Trophoblast cell (in vitro differentiated cells and primary cell): ENCODE measurements around the gene ARHGAP26.
A peak's percentile ranks its signal among the peaks of the same experiment; 100 is the strongest.

ENCODE experiments used
- DNase-seq, 2 donors: peaks; one replicate each; pipeline ENCODE4 v3.0.0-alpha.2; 2016
- H2AFZ ChIP-seq: 2 replicates; pipeline ENCODE4 v1.6.1; 2013; ENCODE audit warnings: low read length, moderate library complexity, mild to moderate bottlenecking; ENCODE audit not compliant: insufficient read depth, poor library complexity
- H2AK5ac ChIP-seq: 2 replicates; pipeline ENCODE4 v1.6.1; 2013; ENCODE audit warnings: mild to moderate bottlenecking, low read length
- H2BK120ac ChIP-seq: 2 replicates; pipeline ENCODE4 v1.6.1; 2013; ENCODE audit warnings: low read length, mild to moderate bottlenecking, moderate library complexity; ENCODE audit not compliant: insufficient read depth, poor library complexity
- H2BK12ac ChIP-seq: 2 replicates; pipeline ENCODE4 v1.6.1; 2013; ENCODE audit warnings: mild to moderate bottlenecking, low read length, moderate library complexity
- H2BK5ac ChIP-seq: 2 replicates; pipeline ENCODE4 v1.6.1; 2013; ENCODE audit warnings: low read length, low read depth, moderate library complexity, mild to moderate bottlenecking; ENCODE audit not compliant: poor library complexity
- H3K14ac ChIP-seq: 2 replicates; pipeline ENCODE4 v1.6.1; 2013; ENCODE audit warnings: mild to moderate bottlenecking, low read length
- H3K18ac ChIP-seq: 2 replicates; pipeline ENCODE4 v1.6.1; 2013; ENCODE audit warnings: mild to moderate bottlenecking, low read length
- H3K23ac ChIP-seq: 2 replicates; pipeline ENCODE4 v1.6.1; 2013; ENCODE audit warnings: low read length
- H3K27ac ChIP-seq: 2 replicates; pipeline ENCODE4 v1.5.1; 2013; ENCODE audit warnings: low read depth, mild to moderate bottlenecking, inconsistent platforms, low read length, moderate library complexity
- H3K27me3 ChIP-seq: 2 replicates; pipeline ENCODE4 v1.6.1; 2013; ENCODE audit warnings: inconsistent platforms, mild to moderate bottlenecking, low read length, moderate library complexity; ENCODE audit not compliant: insufficient read depth
- H3K36me3 ChIP-seq, 2 experiments: 1 replicate in 1 of 2; 2 replicates in 1 of 2; pipeline ENCODE4 v1.6.1; 2013; ENCODE audit warnings: low read length in 2 of 2, mild to moderate bottlenecking in 2 of 2, moderate library complexity in 1 of 2; ENCODE audit not compliant: insufficient read depth in 2 of 2, control insufficient read depth in 1 of 2
- H3K4ac ChIP-seq: 2 replicates; pipeline ENCODE4 v1.6.1; 2013; ENCODE audit warnings: low read depth, mild to moderate bottlenecking, low read length, moderate library complexity
- H3K4me1 ChIP-seq, 2 experiments: 1 replicate in 1 of 2; 2 replicates in 1 of 2; pipeline ENCODE4 v1.6.1; 2013; ENCODE audit warnings: low read length in 2 of 2, mild to moderate bottlenecking in 2 of 2, moderate library complexity in 1 of 2; ENCODE audit not compliant: insufficient read depth in 2 of 2, control insufficient read depth in 1 of 2
- H3K4me2 ChIP-seq: 2 replicates; pipeline ENCODE4 v1.6.1; 2013; ENCODE audit warnings: inconsistent platforms, mild to moderate bottlenecking, low read length, moderate library complexity
- H3K4me3 ChIP-seq: 2 replicates; pipeline ENCODE4 v1.5.1; 2013; ENCODE audit warnings: mild to moderate bottlenecking, low read depth, low read length, inconsistent platforms
- H3K79me1 ChIP-seq: one replicate; pipeline ENCODE4 v1.6.1; 2013; ENCODE audit warnings: low read length
- H3K79me2 ChIP-seq: 2 replicates; pipeline ENCODE4 v1.6.1; 2013; ENCODE audit warnings: low read length, mild to moderate bottlenecking; ENCODE audit not compliant: control insufficient read depth, insufficient read depth, poor library complexity
- H3K9ac ChIP-seq: 2 replicates; pipeline ENCODE4 v1.6.1; 2013; ENCODE audit warnings: mild to moderate bottlenecking, low read length
- H3K9me3 ChIP-seq: 2 replicates; pipeline ENCODE4 v1.6.1; 2013; ENCODE audit warnings: low read depth, mild to moderate bottlenecking, control low read depth, inconsistent platforms, low read length; ENCODE audit not compliant: insufficient read depth
- H4K12ac ChIP-seq: 2 replicates; pipeline ENCODE4 v1.6.1; 2013; ENCODE audit warnings: low read depth, mild to moderate bottlenecking, low read length, moderate library complexity
- H4K8ac ChIP-seq: 2 replicates; pipeline ENCODE4 v1.6.1; 2013; ENCODE audit warnings: low read depth, mild to moderate bottlenecking, low read length, moderate library complexity
- H4K91ac ChIP-seq: one replicate; pipeline ENCODE4 v1.6.1; 2013; ENCODE audit warnings: low read depth, mild to moderate bottlenecking, low read length, moderate library complexity
- WGBS: extraction: QIAGEN DNeasy Blood & Tissue Kit; methylation state at CpG from one replicate; pipeline ENCODE4 v1.1.7; 2013; ENCODE audit warnings: missing lambda C conversion rate; ENCODE audit not compliant: insufficient read length, insufficient coverage; ENCODE audit errors: extremely low coverage; 5-methylcytosine and 5-hydroxymethylcytosine counted together

ARHGAP26 gene

GRCh38 chr5:142881076-142881783 is 111.1 kb downstream of the ARHGAP26 start:
- H3K14ac ChIP-seq = no peak overlapping the region
- no CpG with 5 or more reads among the region's 8 CpGs for WGBS
- peak; percentile 43 to 63 for DNase-seq
- no peak overlapping the region for H2AK5ac ChIP-seq
- no peak overlapping the region for H4K8ac ChIP-seq
- H3K9ac ChIP-seq = no peak overlapping the region
- H2BK120ac ChIP-seq = no peak overlapping the region
- H3K79me1 ChIP-seq = peaks cover 1% of the 10 kb centered on the region
- peaks cover 4 to 9% of the 10 kb centered on the region in 2 experiments for H3K4me1 ChIP-seq
- no peak overlapping the region for H4K12ac ChIP-seq
- no peaks in the 10 kb centered on the region for H3K9me3 ChIP-seq
- H3K36me3 ChIP-seq = no peaks in the 10 kb centered on the region
- H2BK12ac ChIP-seq = no peak overlapping the region
- H3K23ac ChIP-seq = no peak overlapping the region
- no peak overlapping the region for H3K4me2 ChIP-seq
- no peak overlapping the region for H3K4ac ChIP-seq
- no peak overlapping the region for H2BK5ac ChIP-seq
- H3K18ac ChIP-seq = no peak overlapping the region
- H3K4me3 ChIP-seq = no peak overlapping the region
- no peak overlapping the region for H3K27ac ChIP-seq
- no peaks in the 10 kb centered on the region for H3K79me2 ChIP-seq
- no peak overlapping the region for H2AFZ ChIP-seq
- H3K27me3 ChIP-seq = no peaks in the 10 kb centered on the region
- H4K91ac ChIP-seq = no peak overlapping the region

- no peak overlapping the region for H3K4ac ChIP-seq
- no peaks in the 10 kb centered on the region for H3K36me3 ChIP-seq
- H3K23ac ChIP-seq = no peak overlapping the region
- H3K4me3 ChIP-seq = no peak overlapping the region
- peaks cover 4 to 9% of the 10 kb centered on the region in 2 experiments for H3K4me1 ChIP-seq
- H4K12ac ChIP-seq = no peak overlapping the region
- no peak overlapping the region for H3K27ac ChIP-seq
- H2BK5ac ChIP-seq = no peak overlapping the region
- WGBS = no CpG with 5 or more reads among the region's 3 CpGs
- no peak overlapping the region for H3K14ac ChIP-seq
- no peak overlapping the region for H3K18ac ChIP-seq
- no peak overlapping the region for H2AFZ ChIP-seq
- no peak overlapping the region for H2AK5ac ChIP-seq
- no peaks in the 10 kb centered on the region for H3K27me3 ChIP-seq
- H4K8ac ChIP-seq = no peak overlapping the region
- DNase-seq = no peak
- no peaks in the 10 kb centered on the region for H3K79me2 ChIP-seq
- no peak overlapping the region for H4K91ac ChIP-seq
- H2BK12ac ChIP-seq = peak overlapping the region; percentile 59
- no peak overlapping the region for H3K4me2 ChIP-seq
- no peaks in the 10 kb centered on the region for H3K9me3 ChIP-seq
- H3K79me1 ChIP-seq = peaks cover 1% of the 10 kb centered on the region
- H3K9ac ChIP-seq = no peak overlapping the region
- H2BK120ac ChIP-seq = no peak overlapping the region
Measured at GRCh38 chr5:142881784-142882126, 111.6 kb downstream of the ARHGAP26 start.

- H2BK120ac ChIP-seq = no peak overlapping the region
- no peak overlapping the region for H3K4ac ChIP-seq
- no peak overlapping the region for H4K91ac ChIP-seq
- no peak overlapping the region for H3K14ac ChIP-seq
- H4K12ac ChIP-seq = no peak overlapping the region
- H2AK5ac ChIP-seq = no peak overlapping the region
- H3K27me3 ChIP-seq = no peaks in the 10 kb centered on the region
- H3K18ac ChIP-seq = no peak overlapping the region
- no CpG with 5 or more reads among the region's 2 CpGs for WGBS
- H3K9ac ChIP-seq = no peak overlapping the region
- peak overlapping the region; percentile 14 for H3K4me2 ChIP-seq
- peaks cover 1% of the 10 kb centered on the region for H3K79me1 ChIP-seq
- H4K8ac ChIP-seq = no peak overlapping the region
- peak overlapping the region; percentile 1 for H3K27ac ChIP-seq
- peaks cover 4 to 9% of the 10 kb centered on the region in 2 experiments for H3K4me1 ChIP-seq
- H3K9me3 ChIP-seq = no peaks in the 10 kb centered on the region
- no peak overlapping the region for H2BK5ac ChIP-seq
- no peaks in the 10 kb centered on the region for H3K36me3 ChIP-seq
- H3K4me3 ChIP-seq = no peak overlapping the region
- no peak overlapping the region for H2AFZ ChIP-seq
- H2BK12ac ChIP-seq = no peak overlapping the region
- no peaks in the 10 kb centered on the region for H3K79me2 ChIP-seq
- H3K23ac ChIP-seq = no peak overlapping the region
- DNase-seq = peak; percentile 85 to 89
Measured at GRCh38 chr5:142883025-142883424, 112.8 kb downstream of the ARHGAP26 start.

- no peak overlapping the region for H4K12ac ChIP-seq
- peak in 1 of 2 donors; percentile 35 for DNase-seq
- no peak overlapping the region for H4K91ac ChIP-seq
- H2BK120ac ChIP-seq = no peak overlapping the region
- whole genome bisulfite sequencing = no CpG with 5 or more reads among the region's 4 CpGs
- no peaks in the 10 kb centered on the region for H3K79me2 ChIP-seq
- no peak overlapping the region for H4K8ac ChIP-seq
- H2BK12ac ChIP-seq = no peak overlapping the region
- H3K9me3 ChIP-seq = no peaks in the 10 kb centered on the region
- H2BK5ac ChIP-seq = peak overlapping the region; percentile 35
- H3K14ac ChIP-seq = no peak overlapping the region
- no peak overlapping the region for H3K18ac ChIP-seq
- H2AK5ac ChIP-seq = no peak overlapping the region
- no peak overlapping the region for H3K9ac ChIP-seq
- H3K4me3 ChIP-seq = no peak overlapping the region
- H2AFZ ChIP-seq = no peak overlapping the region
- no peak overlapping the region for H3K4ac ChIP-seq
- peaks cover 1% of the 10 kb centered on the region for H3K79me1 ChIP-seq
- peak overlapping the region; percentile 1 for H3K27ac ChIP-seq
- H3K27me3 ChIP-seq = no peaks in the 10 kb centered on the region
- no peak overlapping the region for H3K23ac ChIP-seq
- no peaks in the 10 kb centered on the region for H3K36me3 ChIP-seq
- H3K4me1 ChIP-seq = peaks cover 4 to 9% of the 10 kb centered on the region in 2 experiments
- no peak overlapping the region for H3K4me2 ChIP-seq
Measured at GRCh38 chr5:142883438-142883837, 113.3 kb downstream of the ARHGAP26 start.
